Stimulated activated CD4-positive, alpha-beta T cell treated with anti-CD3 and anti-CD28 coated beads, Interleukin-12 subunit alpha, Interleukin-12 subunit beta, amount 100 ng/mL, for 48 hours (primary cell): Measurements from ENCODE around the gene KCNB1.
A peak's percentile ranks its signal among the peaks of the same experiment; 100 is the strongest.

Experiments
- DNase-seq, 3 donors: peaks; one replicate each; pipeline ENCODE4 v3.0.0-alpha.2; 2020; ENCODE audit warnings: low read depth in 2 of 3, low spot score in 1 of 3

Gene KCNB1

DNA sequence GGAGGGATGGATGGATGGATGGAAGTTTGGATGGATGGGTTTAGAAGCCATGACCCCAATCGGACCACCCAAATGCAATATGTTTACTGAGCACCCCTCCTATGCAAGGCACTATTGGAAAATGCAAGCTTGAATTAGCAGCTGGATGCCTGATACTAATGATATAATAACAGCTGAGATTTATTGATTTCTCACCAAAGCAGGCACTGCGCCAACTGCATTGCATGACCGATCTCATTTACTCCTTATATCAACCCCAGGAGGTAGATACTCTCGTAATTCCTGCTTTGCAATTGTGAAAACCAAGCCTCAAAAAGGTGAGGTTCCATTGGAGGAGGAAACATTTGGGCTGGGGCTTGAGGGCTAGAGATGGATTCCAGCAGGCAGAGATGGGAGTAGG lies 89.7 kb downstream of the KCNB1 start:
- DNase-seq = no peak

DNA sequence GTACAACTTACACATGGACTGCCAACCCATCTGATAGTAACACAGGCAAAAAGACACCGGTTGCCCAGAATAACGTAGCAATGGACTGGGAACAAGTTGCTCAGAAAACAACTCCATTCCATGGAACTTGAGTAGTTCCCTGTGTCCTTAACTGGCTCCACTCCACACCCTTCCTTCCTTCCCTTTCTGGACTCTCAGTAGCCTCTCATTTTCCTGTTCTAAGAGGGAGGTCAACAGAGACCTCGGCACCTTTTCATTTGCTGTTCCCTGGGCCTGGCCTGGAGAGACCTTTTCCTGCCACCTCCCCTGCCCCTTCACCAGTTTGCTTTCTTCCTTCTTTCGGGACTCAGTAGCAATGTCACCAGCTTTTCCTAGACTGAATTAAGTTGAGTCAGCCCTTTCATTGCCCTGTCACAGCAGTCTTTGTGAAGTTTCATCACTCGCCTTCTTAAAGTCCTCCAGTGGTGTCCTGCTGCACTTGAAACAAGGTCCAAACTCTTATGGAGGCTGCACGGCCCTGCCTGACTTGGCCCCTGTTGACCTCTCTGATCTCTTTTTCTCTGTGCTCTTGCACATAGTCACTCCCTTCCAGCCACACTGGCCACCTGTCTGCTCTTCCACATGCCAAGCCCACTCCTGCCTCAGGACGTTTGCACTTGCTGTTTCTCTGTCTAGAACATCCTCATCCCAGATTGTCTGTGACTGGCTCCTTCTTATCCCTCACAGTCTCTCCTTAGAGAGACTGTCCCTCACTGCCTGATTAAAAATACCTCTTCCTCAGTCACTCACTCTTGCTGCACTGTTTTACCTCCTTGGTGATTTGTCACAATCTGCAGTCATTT lies 90.8 kb downstream of the KCNB1 start:
- no peak for DNase-seq

DNA sequence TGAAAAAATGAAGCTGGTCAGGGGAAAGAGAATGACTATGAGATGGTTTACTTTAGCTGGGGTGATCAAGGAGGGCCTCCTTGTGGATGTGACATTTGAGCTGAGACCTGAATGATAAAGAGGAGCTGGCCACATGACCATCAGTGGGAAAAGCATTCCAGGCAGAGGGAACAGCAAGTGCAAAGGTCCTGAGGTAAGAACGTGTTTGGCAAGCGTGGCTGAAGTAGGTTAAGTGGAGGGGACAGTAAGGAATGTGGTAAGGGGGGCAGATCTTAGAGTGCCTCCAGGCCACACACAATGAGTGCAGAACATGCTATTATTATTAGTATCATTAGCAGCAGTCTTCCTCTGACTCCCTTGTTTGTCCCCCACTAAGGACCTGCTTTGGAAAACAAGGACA lies 92.6 kb downstream of the KCNB1 start:
- no peak for DNase-seq

DNA sequence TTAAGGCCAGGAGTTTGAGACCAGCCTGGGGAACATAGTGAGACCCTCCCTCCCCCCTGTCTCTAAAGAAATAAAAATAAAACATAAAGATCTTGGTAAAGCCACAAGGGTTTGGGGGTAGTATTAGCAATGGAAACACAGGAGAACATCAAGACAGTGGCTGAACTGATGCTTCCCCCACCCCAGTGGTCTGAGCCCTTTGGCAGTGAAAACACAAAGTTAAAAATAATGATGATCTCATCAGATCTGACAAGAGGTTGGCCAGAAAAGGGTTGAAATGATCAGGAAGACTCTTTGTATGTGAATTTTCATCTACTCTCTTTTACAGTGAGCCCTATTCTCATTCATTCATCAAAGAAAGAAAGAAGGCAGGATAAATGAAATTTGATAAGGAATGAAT lies 93.7 kb downstream of the KCNB1 start:
- no peak for DNase-seq

DNA sequence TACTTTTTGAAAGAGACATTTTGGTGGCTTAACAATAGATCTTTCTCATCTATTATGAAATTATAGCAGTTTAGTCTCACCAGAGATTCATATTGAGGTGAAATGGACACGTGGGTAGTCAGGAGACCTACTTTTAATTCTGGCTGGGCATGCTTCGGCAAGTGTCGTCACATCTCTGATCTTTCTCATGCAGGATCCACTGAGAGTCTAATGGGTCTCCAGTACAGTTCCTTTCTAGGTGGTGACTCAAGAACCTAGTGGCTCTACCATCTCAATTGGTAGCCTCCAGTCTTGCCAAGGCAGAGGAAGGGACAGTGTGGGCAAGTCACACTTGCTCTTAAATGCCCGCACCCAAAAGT lies 94.9 kb downstream of the KCNB1 start:
- DNase-seq = no peak

DNA sequence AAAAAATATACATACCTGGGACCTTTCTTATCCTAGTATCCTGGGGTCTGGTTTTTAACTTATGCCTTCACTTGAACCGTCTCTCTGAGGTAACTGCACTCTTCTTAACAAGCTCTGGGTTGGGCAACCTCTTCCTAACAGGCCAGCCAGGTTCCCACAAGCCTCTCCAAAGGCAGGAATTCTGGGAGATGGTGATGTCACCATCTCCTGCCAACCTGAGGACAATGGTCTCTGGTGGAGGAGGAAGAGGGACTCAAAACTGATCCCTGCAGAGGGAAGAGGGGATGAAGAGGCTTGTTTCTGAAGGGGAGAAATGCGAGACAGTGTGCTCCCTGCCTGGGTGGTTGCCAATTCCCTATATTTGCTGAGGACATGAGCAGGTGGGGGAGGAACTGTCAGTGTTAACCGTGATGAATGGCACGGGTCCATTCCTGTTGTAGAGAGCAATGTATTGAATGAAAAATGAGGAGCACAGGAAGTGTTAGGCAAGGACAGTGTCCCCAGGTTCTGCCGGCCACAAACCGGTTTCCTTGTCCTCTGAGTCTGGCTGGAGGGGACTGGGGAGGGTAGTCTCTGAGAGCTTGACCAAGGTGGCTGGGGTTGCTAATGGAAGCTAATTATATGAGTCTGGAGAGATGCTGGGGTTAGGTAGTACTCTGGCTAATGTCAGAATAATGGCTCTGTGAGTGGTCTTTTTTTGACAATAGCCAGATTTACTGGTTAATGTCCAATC lies 95.5 kb downstream of the KCNB1 start:
- no peak for DNase-seq

DNA sequence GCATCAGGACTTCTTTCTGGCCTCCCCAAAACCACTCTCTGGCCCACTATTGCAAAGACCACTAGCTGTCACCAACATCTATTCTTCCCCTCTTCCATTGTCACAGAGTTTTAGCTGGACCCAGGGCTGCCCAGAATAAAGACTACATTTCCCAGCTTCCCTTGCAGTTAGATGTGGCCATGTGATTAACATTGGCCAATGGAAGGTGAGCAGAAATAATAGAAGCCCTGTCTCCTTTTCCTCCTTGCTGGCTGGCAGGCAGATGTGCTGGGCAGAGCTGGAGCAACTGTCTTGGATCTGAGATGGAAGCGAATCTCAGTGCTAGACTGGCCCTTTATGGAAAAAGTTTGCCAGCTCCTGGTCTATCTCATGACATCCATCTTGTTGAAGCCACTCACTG lies 97.0 kb downstream of the KCNB1 start:
- peak in 1 of 3 donors; percentile 9 for DNase-seq

DNA sequence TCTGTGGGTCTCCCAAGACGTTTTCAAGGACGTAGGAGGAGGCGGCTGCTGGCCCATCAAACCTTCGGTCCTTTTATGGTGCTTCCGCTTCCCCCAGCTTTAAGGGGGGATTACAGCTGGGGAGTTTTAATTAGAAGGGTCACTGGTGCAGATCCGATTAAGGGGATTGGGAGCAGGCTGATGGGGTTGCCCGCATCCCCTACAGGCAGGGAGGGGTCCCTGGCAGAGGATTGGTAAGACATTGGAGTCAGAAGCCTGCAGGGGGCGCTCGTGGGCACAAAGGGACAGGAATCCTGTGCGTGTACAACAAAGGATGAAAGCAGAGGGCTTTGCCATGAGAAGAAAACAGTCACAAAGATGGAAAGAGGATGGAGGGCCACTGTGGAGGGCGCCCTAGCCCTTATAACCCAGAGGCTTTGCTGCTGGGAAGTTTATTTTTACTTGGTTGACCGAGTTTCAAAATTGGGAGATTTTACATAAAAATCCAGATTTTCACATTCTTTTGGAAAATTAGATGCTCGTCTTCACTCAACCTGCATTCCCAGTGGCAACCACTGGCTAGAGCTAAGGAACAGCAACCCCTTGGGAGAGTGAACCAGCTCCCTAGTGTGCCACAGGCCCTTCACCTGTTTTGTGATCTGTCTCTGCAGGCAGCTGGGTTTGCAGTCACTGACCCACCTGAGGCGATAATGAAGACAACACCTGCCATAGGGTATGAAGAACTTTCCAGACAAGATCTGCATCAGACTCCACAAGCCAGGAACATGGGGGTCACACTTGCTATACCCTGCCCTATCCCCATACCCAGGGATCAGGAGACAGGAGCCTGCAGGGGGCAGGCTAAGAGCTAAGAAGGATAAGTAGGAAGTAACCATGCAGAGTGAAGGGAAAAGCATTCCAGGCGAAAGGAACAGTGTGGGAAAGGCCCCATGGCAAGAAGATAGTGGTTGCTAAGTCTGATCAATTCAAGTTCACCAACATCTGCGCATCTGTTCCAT lies 97.7 kb downstream of the KCNB1 start:
- DNase-seq = peak; percentile 46 to 74 (median 73)

DNA sequence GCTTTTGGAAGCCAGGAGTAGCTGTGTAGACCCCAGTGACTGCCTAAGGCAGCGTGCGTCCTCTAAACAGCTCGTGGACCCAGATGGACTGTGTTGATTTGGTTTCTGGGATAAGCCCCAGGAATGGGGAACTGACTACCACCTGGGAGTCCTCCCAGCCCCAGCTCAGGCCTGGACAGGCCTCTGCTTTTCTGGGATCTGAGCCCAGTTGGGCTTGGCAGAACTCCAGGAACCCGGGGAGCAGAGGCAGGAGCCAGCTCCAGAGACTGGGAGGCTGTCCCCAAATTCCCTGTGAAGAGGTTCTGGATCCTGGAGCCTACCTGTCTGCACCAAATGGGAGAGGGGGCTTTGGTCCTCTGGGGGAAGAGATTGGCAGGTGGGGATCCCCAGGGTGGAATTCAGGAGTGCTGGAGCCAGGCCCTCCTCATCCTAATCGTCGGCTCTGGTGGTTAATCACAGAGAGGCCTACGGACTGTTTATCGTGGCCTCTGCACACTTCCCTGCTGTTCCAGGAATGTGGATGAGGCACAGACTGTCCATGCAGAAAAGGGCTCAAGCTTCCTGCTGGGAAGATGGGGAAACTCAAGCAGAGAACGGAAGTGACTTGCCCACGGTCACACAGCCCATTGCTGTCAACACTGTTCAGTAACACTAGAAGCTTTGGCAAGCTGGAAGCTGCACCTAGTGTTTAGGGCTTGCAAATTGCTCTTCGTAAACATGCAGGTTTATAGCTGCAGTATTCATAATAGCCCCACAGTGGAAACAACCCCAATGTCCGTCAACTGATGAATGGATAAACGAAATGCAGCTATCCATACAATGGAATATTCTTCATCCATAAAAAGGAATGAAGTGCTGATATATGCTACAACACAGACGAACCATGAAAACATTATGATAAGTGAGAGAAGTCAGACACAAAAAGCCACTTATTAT lies 100.6 kb downstream of the KCNB1 start:
- DNase-seq = no peak

DNA sequence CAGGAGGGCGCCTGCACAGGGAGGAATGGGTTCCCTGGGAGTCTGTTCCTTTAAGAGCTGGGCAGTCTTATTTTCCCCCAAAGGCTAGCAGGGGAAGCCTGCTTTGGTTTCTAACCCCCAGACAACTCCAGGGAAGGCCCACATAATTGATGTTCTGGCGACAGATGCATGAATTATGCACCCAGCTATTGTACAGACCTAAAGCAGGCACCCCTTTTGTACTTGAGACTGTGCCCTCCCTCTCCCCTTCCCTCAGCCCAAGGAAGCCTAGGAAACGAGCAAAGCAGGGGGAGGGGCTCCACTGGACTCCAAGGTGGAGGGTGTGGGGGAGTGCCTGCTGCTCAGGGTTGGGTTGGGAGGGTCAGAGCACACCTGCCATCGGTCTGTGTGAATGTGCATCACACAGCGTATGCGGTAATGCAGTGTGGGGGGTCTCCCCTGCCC lies 102.1 kb downstream of the KCNB1 start:
- DNase-seq = no peak

DNA sequence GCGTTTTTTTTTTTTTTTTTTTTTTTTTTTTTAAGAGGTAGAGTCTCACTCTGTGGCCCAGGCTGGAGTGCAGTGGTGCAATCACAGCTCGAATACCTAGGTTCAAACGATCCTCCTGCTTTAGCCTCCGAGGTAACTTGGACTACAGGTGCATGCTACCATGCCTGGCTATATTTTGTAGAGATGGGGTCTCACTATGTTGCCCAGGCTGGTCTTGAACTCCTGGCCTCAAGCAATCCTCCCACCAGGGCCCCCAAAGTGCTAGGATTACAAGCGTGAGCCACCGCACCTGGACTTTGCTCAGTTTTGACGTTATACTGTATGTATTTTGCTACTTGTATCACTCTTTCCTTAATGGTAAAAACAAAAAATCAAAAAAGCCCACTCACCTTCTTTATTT lies 103.1 kb downstream of the KCNB1 start:
- DNase-seq = no peak

DNA sequence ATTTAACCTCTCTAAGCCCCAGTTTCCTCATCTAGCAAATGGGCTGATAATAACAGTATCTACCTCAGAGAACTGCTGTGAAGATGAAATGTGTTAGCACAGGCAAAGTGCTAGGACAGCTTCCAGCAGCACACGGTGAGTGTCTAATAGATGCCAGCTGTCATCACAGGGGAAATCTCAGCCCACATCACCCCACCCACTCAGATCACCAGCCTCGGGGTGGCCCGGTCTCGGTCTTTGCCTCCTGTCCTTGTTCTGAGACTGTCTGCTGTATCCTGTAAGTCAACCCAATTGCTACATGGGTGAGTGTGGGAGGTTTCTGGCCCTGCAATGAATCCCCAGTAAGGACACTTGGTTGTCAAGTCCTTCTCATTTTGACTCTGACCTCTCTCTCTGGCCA lies 105.1 kb downstream of the KCNB1 start:
- DNase-seq = no peak

DNA sequence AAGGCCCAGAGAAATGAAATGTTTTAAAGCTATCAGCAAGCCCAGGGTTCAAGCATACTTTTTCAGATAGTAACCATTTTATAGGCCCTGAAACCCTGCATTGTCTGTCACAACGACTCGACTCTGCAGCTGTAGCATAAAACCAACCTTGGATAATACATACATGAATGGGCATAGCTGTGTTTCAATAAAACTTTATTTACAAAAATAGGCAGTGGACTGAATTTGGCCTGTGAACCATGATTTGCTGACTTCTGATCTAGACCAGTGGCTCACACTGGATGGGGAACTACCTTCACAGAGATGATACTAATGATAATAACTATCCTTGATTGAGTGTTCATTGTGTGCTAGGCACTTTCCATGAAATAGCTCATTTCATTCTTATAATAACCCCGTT lies 107.3 kb downstream of the KCNB1 start:
- DNase-seq = no peak

DNA sequence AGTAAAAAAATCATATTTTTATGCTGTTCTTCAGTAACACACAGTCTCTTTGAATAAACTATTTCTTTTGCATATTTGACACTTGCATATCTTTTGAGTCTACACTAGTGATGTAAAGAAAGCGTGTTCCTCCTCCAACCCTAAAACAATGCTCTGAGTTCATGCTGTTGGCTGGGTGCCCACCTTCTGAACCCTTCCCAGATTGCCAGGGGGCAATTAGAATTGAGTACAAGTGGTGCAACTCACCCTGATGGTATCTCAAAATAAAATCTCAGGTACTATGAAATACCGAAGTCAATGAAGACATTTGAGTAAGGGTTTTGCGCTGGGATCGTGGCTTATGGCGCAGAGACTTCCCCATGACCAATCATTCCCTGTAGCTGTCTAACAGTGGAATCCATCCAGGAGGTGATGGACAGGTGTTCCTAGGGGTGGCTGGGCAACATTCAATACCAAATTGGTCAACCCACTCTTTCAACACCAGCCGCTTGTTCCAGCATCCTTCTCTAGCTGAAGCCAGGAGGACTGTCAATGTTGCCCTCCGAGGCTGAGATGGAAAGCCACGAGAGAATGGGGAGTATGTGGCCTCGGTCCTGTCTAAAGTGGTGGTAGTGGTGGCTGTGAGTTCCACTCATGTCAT lies 110.3 kb downstream of the KCNB1 start:
- DNase-seq = no peak

DNA sequence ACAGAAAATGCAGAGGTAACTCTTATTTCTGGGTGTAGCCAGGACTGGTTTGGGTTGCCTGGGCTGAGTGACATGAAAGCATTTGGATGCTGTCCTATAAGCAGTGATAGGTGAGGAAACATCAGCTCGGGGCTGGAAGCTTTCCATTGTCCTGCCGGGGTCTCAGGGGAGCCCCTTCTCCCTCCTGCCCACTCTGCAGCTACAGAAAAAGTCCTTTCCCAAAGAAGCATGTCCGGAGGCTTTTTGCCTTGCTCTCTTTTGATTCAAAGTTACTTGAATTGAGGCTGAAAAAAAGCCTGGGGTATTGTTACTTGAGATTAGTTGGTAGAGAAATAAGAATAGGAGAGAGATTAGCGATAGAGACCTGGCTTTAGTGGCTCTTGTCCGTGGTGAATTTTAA lies 113.9 kb downstream of the KCNB1 start:
- no peak for DNase-seq

DNA sequence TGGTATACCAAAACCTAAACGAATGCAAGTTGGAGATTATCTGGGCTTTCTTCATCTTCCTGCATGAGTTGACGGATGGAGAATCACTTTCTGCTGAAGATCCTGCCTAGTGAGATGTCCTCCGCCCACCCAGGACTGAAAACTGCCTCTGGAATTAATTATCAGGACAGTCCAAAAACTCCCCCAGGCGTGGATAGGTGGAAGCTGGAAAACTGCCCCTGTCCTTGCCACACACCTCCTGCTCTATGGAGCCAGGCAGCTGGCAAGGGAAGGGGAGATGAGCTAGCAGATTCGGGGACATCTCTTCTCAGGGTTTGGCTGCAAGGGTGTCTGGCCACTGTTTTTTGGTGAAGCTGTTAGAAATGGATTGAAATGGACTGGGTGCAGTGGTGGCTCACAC lies 115.4 kb downstream of the KCNB1 start:
- no peak for DNase-seq

DNA sequence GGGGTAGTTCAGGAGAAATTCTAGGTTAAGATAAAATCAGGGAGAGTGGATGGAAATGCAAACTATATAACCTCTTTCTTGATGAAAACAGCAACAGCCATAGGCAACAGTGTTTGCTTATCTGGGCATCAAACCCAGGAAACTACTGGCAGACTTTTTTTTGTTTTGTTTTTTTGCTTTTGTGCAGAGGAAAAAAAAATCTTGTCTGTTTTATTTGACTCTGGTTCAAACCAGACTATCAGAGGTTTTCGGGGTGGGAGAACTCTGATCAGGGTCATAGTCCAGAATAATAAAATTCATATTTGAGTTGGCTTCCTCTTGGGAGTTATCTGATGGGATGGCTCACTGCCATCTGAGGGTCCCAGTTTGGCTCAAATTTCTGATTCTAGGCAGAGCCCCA lies 115.8 kb downstream of the KCNB1 start:
- DNase-seq = no peak

DNA sequence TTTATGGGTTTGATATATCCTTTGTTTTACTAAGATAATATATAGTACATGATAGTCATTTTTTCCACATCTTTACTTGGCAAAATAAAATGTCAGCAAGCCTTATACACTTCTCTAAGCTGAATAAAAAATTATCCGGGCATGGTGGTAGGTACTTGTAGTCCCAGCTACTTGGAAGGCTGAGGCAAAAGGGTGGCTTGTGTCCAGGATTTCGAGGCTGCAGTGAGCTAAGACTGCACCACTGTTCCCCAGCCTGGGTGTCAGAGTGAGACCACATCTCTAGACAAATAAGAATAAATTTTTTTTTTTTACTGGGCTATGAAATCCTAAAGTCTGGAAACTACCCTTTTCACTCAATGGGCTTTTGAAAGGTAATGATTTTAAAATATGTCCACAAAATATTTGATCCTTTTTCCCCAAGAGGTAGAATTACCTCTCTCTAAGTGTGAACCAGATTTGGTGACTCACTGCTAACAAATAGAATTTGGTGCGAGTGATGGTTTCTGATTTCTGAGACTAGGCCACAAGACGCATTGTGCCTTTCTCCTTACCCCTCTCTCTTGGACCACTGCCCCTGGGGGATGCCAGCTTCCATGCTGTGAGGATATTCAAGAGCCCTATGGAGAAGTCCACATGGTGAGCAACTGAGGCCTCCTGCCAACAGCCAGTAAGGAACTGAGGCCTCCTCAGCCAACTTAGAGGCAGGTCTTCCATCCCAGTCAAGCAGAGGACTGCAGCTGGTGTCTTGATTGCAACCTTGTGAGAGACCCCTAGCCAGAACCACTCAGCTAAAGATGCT lies 120.4 kb downstream of the KCNB1 start:
- DNase-seq = no peak
